SKM-1 (cell line): ENCODE measurements around the gene SEL1L2.

ENCODE experiments used
- DNase-seq: peaks from one replicate; lab custom pipeline; 2025; ENCODE audit not compliant: unreplicated experiment; lab: John Stamatoyannopoulos, UW

The SEL1L2 gene

DNA sequence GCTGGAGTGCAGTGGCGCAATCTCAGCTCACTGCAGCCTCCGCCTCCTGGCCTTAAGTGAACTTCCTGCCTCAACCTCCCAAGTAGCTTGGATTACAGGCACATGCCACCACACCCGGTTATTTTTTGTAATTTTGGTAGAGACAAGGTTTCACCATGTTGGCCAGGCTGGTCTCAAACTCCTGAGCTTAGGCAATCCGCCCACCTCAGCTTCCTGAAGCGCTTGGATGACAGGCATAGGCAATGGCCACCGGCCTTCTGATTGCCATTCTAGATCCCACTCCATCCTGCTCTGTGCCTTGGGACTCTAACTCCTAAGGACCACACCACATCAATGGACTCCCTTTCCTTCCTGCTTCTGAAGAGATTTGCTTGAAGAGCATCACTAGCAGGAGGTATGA is 60.6 kb downstream of the SEL1L2 start:
- no peak for DNase-seq

DNA sequence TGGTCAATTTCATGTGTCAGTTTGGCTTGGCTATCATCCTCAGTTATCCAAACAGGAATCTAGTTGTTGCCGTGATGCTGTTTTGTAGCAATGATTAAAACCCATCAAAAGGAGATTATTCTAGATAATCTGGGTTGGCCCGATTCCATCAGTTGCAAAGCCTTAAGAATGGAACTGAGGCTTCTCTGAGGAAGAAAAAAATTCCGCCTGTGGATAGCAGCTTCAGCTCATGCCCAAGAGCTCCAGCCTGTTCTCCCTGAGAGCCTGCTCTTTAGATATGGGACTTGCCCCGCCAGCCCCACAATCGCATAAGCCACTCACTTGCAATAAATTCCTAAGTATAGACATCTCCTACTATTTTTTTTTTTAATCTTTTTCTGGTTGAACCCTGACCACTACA is 61.5 kb downstream of the SEL1L2 start:
- DNase-seq = no peak

DNA sequence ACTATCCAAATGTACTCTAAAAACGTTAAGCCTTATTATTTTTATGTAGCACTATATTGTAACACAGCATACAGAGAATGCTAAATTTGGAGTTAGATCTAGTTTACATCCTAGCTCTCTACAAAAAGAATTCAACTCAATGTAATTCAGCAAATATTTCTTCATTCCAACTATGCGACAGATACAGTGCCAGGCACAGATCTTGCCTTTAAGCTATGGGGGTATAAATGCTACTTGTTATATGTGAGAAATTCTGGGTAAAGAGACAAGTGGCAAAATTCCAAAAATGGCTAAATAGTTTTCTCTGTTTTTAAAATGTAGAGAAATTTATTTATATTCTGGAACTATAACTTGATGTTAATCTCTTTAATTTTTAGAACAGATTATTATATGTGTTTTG is 63.2 kb downstream of the SEL1L2 start:
- DNase-seq = no peak

DNA sequence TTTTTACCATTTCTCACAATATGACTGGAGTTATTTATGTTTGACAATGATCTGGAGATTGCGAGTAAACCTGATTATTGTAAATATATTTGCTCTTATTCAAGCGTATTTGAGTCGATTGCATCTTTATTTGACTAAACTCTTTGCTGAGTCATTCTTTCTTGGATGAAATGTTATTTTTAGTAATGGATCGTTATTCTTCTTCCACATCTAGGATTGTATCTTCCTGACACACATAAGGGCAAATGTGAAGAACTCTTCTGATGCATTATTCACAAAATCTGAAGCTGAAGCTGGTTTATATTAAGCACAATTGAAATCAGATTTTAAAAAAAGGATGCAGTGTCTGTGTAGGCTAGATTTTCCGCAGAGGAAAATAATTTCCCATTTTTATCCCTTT is 68.2 kb downstream of the SEL1L2 start:
- no peak for DNase-seq

DNA sequence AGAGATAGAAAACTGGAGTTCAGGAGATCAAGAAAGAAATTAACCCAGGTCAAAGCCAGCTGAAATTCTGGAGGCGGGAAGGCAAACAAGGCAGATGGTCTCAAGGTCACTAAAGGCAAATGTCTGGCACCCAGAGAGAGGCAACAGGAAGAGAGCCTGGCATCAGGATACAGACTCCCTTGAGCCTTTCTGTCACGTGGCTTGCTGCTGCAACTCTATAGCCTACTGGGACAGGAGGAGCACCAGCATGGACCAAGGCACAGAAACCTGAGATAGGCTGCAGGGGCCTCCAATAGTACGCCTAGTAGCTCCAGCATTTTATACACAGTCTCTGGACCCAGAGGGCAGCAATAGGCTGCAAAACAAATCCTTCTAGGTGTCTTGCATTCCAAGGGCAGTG is 75.1 kb downstream of the SEL1L2 start:
- no peak for DNase-seq

DNA sequence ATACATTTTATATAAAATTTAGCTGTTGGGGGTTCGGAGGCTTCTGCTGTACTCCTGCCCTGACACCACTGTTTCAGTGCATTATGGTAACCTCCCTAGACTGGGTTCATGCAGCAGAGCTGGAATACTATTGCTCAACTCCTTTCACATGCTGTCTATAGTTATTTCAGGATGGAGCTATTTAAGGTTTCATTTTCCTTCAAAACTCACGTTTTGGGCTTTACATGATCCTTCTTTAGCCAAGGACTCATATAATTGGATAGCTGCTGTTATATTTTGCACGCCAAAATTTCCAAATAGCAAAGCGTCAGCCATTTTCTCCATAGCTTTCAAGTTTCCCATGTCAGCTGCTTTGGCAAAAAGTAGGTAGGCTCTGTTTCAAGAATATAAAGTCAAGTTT is 76.8 kb downstream of the SEL1L2 start:
- no peak for DNase-seq

DNA sequence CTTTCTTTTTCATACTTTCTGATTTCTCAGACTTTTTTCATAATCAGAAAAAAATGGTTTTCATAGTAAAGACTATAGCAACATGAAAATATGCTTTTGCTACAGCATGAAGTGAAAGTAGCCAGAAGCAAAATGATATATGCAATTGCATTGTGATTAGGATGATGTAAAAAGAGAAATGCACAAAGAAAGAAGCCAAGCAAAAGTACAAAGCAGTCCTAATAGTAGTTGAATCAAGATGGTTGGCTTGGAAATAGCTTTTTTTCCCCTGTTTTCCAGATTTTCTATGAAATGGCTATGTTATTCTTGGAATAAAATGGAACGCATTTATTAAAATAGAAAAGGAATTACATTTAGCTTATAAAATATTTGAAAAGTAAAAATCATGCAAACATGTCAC is 77.3 kb downstream of the SEL1L2 start:
- no peak for DNase-seq

DNA sequence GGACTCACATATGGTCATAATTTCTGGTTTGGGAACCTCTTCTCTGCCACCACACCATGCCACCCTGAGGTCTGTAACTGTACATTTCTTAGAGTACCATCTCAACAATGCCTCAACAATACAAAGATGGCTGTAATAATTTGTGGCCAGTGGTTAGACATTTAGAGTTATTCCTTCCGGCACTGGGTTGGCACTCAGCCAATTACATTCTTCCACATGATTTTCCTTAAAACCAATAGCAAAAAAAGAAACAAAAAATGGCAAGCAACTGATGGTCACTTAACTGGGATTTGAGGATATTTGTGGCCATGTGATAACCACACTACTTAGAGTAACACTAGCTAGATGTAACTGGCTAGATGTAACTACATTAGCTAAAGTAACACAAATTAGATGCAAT is 79.9 kb downstream of the SEL1L2 start:
- DNase-seq = no peak

DNA sequence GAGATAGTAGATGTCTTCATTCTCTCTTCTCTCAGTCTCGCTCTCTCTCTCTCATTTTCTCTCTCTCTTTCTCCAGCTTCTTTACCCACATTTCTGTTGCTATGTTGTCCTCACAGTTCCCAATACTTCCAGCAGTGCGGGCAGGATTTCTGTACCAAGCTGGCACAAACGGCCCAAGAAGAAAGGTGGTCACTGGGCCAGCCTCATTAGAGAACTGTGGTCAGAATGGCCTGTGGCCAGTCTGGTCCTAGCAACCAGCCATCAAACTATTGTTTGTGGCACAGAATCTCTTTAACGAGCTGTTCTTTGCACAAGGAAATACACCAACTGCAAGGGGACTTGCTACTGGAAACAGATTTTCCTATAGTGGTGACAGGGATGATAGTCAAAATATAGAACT is 81.3 kb downstream of the SEL1L2 start:
- no peak for DNase-seq

DNA sequence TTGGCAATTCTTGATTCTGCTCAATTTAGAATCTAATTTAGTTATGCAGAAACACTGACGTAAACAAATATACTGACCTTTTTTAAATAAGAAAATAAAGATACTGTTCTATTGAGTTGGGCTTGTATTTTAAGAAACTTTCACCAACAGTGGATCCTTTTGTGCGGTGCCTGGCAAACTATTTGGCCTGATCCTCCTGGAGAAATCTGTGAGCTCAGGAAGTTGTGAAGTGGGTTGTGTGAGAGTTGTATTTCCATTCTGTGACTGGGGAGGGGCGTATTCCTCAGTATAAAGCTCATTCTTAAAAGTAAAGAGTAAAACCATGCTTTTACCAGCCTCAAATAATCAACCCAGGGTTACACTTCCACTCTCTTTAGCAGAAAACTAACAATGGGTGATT is 85.6 kb downstream of the SEL1L2 start:
- DNase-seq = no peak

DNA sequence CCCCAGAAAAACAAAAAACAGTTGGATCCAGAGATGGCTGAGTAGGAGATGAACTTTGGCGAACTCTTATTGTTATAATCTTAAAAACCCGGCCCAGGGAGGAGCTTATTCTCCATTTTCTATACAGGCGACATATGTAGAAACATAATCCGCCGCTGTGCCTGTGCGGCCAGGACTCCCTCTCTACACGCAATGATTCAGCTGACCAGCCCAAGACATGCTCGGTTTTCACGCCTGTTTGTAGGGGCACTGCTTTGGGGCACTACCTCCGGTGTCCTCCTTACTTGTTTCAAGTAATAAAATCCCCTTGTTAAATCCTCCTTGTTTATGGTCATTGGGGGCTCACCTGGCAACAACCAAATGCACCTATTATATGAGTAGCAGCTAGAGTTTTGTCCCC is 89.9 kb downstream of the SEL1L2 start:
- no peak for DNase-seq

DNA sequence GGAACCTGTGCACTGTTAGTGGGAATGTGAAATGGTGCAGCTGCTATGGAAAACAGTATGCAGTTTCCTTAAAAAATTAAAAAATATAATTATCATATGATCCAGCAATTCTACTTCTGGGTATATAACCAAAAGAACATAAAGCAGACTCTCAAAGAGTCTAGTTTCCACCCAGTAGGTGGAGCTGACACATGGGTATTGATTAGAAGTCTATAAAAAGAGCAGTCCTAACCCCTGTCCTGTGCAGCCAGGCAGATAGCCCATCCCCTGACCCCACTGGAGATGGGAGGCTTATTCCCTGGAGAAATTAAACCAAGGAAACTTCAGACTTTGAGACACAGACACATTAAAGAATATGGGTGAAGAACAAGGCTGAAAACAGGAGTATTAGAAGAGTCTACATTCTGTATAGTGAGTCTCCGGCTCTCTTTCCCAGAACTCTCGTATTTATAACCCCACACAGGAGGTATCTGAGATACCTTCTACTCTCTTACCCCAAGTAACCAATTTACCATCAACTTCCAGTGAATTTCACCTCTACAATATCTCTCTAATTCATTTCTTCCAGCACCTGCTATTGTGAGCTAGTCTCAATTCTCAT is 92.3 kb downstream of the SEL1L2 start:
- DNase-seq = no peak

DNA sequence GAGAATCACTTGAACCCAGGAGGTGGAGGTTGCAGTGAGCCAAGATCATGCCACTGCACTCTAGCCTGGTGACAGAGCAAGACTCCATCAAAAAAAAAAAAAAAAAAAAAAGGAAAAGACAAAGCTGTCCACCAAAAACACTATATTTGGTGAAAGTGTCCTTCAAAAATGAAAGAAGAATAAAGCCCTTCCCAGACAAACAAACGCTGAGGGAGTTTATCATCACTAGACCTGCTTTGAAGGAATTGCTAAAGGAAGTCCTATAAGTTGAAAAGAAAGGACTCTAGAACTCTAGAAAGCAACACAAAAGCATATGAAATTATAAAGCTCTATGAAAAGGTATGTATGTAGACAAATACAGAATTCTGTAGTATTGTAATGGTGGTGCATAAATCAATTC is 98.8 kb downstream of the SEL1L2 start:
- DNase-seq = no peak

DNA sequence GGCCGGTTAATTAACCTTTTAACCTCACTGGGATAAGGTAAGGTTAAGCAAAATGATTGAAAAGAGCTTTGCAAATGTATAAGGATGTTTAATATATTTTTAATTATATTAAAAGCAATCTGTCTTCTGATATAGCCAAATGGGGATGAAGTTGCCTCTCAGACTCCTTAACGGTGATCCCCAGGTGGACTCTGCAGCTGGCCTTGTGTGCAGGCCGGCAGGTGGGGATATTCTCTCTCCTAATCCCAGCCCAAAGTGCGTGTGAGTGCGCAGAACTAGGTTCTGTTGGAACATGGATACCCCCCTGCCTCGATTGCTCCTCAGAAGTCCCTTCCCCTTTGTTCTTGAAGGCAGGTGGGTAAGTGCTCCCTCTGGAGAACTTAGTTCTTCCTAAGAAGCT is 105.6 kb downstream of the SEL1L2 start:
- DNase-seq = no peak

DNA sequence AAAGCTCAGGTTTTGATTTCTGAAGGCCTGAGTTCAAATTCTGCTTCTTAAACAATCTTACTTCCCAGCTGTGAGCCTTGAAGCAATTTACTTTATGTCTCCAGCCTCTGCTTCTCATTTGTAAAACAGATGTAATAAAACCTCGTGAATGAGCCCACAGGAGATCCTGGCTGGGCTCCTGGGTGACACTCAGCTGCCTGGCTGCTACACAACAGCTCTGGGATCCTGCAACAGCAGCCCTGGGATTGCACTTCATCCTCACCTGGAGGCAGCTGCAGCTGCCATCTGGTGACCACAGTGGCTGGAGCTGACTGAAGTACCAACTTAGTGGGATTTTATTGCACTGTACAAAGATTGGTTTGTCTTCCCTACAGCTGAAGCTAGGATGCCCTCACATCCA is 107.0 kb downstream of the SEL1L2 start:
- DNase-seq = no peak

DNA sequence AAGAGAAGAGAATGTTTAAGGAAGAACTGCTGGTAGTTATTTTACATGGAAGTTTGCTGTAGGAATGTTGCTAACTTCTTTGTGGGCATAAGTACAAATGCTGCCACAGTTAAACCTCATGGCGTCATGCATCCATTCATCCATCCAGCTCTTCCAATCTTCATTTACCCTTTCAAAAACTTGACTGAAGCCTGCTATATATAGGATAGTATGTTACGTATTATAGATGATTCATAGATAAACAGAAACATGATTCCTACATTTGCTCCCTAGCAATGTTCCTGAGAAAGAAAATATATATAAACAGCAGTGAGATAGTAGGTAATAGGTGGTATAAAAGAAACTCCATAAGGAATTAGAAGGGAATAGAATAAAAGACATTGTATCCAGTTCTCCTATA is 111.8 kb downstream of the SEL1L2 start:
- no peak for DNase-seq

DNA sequence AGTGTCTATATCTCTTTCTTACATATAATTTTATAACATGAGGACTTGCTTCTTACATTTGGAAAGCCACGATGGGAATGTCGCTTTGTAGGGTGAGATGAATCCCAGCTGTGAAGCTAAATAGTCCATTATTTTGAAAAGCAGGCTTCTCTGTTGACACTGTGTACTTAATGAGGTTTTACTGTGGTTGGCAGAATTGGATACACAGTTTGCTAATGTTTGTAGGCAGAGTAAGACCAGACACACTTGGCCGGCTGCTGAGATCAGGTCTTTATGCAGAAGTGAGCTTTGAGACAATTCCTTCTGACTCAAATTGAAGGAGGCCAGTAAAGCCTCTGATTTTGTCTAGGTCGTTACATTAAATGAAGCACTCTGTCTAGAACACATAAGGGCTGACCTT is 112.6 kb downstream of the SEL1L2 start:
- DNase-seq = no peak

DNA sequence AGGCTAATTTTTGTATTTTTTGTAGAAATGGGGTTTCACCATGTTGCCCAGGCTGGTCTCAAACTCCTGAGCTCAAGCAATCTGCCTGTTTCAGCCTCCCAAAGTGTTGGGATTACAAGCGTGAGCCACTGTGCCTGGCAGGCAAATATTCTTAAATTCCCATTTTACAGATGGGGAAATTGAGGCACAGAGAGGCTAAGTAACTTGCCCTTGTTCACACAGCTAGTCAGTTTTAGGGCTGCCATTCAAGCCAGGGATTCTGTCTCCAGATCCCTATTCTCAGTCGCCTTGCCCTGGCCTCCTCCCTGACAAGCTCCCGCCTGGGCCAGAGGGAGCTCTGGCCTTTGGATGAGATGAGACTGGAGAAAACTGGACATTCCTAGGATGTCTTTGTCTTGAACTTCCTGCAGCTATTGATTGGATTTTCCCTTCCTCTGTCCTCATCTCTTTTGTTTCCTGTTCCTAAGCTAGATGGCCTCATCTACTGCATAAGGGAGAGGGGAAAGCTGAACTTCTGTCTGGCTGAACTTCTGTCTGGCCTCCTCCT is 115.1 kb downstream of the SEL1L2 start:
- no peak for DNase-seq

DNA sequence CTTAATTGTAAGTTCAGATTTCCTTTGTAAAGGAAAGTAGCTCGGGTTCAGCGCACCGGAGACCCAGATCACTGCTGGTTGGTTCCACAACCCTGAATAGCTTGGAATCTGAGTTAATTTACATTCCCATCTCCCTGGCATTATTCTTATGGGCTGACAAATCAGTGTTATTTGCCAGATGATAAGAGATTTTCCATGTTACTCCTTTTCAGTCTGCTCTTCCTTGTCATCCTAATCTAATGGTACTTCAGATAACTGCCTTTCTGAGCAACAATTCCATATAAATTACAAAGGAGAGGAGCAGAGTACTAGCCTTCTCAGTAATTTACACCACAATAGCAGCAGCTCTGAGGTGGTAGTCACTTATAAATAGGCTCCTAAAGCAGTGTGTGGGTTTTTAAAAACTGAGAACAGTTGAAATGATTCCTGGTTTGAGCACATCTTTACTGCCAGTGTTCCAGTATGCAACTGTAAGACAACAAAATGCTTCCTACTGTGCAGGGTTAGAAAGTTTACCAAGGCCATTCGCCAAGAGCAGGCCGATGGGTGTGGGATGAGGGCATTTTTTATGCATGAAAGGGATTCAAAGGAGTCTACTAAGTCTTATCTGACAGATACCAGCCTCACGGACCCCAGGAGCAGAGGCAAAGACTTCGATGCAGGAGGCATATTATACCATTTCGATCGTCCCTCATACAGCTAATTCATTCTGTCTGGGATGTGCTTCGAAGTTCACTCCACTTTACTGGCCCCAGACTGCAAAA is 115.8 kb downstream of the SEL1L2 start:
- DNase-seq = no peak

DNA sequence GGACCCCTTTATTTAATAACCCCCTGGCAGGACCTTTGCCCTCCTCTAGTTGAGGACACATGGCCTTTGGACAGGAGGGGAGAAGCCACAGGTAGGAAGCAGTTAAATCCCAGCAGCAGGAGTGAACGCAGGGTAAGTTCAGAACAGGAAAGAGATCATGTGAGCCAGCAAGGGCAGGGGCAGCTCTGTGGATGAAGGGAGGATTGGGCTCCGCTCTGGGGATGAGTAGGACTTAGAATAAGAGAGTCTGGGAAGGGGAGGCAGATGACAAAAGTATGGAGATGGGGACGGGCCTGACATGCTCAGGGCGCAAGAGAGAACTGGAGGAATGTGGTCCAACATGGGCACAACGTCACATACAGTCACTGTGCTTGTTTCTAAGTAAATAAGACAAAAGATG is 116.6 kb downstream of the SEL1L2 start:
- DNase-seq = no peak

DNA sequence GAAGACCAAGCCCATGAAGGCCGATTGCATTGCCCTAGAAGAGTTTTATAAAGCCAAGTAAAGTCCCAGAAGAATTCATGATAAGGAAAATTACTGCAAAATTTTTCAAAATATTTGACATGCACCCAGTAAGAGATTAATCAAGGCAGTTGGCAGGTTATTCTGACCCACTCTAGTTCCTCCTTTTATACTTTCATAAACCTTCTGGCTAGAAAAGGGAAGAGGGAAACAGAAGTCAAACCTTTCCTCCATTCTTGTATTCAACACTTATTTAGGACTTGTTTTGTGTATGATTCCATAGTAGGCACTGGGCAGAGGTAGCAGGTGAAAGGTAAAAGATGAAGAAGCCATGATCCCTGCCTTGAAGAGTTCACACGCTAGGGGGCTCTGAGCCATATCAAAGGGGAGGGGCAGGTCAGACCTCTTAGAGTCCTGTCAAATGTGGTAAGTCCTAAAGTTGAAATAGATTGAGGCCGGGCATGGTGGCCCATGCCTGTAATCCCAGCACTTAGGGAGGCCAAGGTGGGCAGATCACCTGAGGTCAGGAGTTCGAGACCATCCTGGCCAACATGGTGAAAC is 120.2 kb downstream of the SEL1L2 start:
- no peak for DNase-seq

DNA sequence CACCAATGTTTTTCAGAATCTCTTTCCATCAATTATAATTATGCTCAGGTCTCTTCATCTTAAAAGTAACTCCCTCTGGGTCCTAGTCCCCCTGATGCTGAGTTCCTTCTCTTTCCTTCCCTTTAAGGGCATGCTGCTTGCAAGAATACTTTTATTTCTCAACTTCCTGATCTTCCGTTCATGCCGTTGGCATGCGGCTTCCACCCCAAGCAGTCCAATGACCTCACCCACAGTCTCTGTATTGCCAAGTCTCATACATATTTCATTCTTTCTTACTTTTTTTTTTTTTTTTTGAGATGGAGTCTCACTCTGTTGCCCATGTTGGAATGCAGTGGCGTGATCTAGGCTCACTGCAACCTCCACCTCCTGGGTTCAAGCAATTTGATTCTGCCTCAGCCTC is 122.1 kb downstream of the SEL1L2 start:
- peak; percentile 72 for DNase-seq
